ENCODE measurements around the gene SAPCD2. TPM values are rescaled to one million over a fixed set of nuclear protein-coding genes. Genes with fewer than 3 reads are reported as not detected.
"Not testable (repeated sequence)": the region's sequence is repeated elsewhere in the genome, so short reads cannot be mapped to it uniquely, and the experiment has no call there.

The SAPCD2 gene
- total RNA-seq (2014; rRNA removed; shearing (Covaris generic)), result 69.8 and 86.6 TPM in 2 replicates

- peak; percentile 97 for DNase-seq (ENCODE audit: low read depth)
Observed at GRCh38 chr9:137070201-137070905, at the start of gene SAPCD2. TSS of gene SAPCD2 (minus strand) at chr9:137070557. CDS start at chr9:137070460, 97 bp downstream.

GRCh38 chr9:137118092-137118603 lies 47.8 kb upstream of the SAPCD2 start:
- not testable (repeated sequence) for DNase-seq (ENCODE audit: low read depth)

- DNase-seq (ENCODE audit: low read depth), result no peak
Observed at GRCh38 chr9:137117269-137117731, 46.9 kb upstream of the SAPCD2 start.

- peak; percentile 17 for DNase-seq (ENCODE audit: low read depth)
Observed at GRCh38 chr9:137116728-137117127, 46.4 kb upstream of the SAPCD2 start.

GRCh38 chr9:137116027-137116507 lies 45.7 kb upstream of the SAPCD2 start:
- DNase-seq (ENCODE audit: low read depth), result no peak

GRCh38 chr9:137115394-137116026 lies 45.2 kb upstream of the SAPCD2 start:
- DNase-seq (ENCODE audit: low read depth), result peak; percentile 17

GRCh38 chr9:137114613-137115393 lies 44.4 kb upstream of the SAPCD2 start, which contains the start of gene DPP7:
TSS of gene DPP7 (minus strand) at chr9:137114733. CDS start at chr9:137114713, 20 bp downstream.
- DNase-seq (ENCODE audit: low read depth), result peak; percentile 79

- no peak for DNase-seq (ENCODE audit: low read depth)
Observed at GRCh38 chr9:137114220-137114612, 43.9 kb upstream of the SAPCD2 start.

- DNase-seq (ENCODE audit: low read depth), result peak; percentile 12
Observed at GRCh38 chr9:137113385-137114159, 43.2 kb upstream of the SAPCD2 start.

GRCh38 chr9:137112564-137113384 lies 42.4 kb upstream of the SAPCD2 start:
- no peak for DNase-seq (ENCODE audit: low read depth)

- DNase-seq (ENCODE audit: low read depth), result no peak
Observed at GRCh38 chr9:137111788-137112563, 41.6 kb upstream of the SAPCD2 start.

- no peak for DNase-seq (ENCODE audit: low read depth)
Observed at GRCh38 chr9:137110911-137111787, 40.8 kb upstream of the SAPCD2 start.

GRCh38 chr9:137110147-137110910 lies 40.0 kb upstream of the SAPCD2 start:
- DNase-seq (ENCODE audit: low read depth), result peak; percentile 10

- peak; percentile 10 for DNase-seq (ENCODE audit: low read depth)
Observed at GRCh38 chr9:137109250-137110146, 39.1 kb upstream of the SAPCD2 start.

- peak; percentile 37 for DNase-seq (ENCODE audit: low read depth)
Observed at GRCh38 chr9:137108608-137109249, 38.4 kb upstream of the SAPCD2 start.

- DNase-seq (ENCODE audit: low read depth), result no peak
Observed at GRCh38 chr9:137107982-137108381, 37.6 kb upstream of the SAPCD2 start.

Data from Daoy (cell line).